Spleen (tissue), 13 donors: ENCODE measurements around the gene PPOX. TPM values are rescaled to one million over a fixed set of nuclear protein-coding genes. Genes with fewer than 3 reads are reported as not detected.

Experiments used
- DNase-seq: peaks from one replicate; pipeline ENCODE4 v3.0.0-alpha.2; 2020
- H3K27ac ChIP-seq, 8 donors: fragments of 200-600 bp; sonication (generic) in 7 of 8; 1 replicate in 4 of 8; 2 replicates in 4 of 8; pipeline versions ENCODE4 v1.5.0 to v1.8.0; 2016 to 2021; ENCODE audit warnings: inconsistent platforms in 4 of 8, mild to moderate bottlenecking in 4 of 8, moderate library complexity in 1 of 8
- H3K27me3 ChIP-seq, 7 donors: fragments of 200-600 bp; sonication (generic) in 6 of 7; replicated peaks in 1 of 7; 1 replicate in 4 of 7; 2 replicates in 3 of 7; pipeline versions ENCODE4 v1.5.0 to v1.8.0; 2016 to 2021; ENCODE audit warnings: inconsistent platforms in 3 of 7, mild to moderate bottlenecking in 1 of 7
- H3K36me3 ChIP-seq, 6 donors: fragments of 200-600 bp; sonication (generic) in 5 of 6; 1 replicate in 4 of 6; 2 replicates in 2 of 6; pipeline versions ENCODE4 v1.5.0 to v1.8.0; 2016 to 2021; ENCODE audit warnings: inconsistent platforms in 2 of 6
- H3K4me1 ChIP-seq, 6 donors: fragments of 200-600 bp; sonication (generic) in 5 of 6; 1 replicate in 3 of 6; 2 replicates in 3 of 6; pipeline versions ENCODE4 v1.5.0 to v1.8.0; 2016 to 2021; ENCODE audit warnings: inconsistent platforms in 3 of 6
- H3K4me3 ChIP-seq, 8 donors: fragments of 200-600 bp; sonication (generic) in 7 of 8; 1 replicate in 4 of 8; 2 replicates in 4 of 8; pipeline versions ENCODE4 v1.5.0 to v1.8.0; 2016 to 2021; ENCODE audit warnings: inconsistent platforms in 4 of 8, mild to moderate bottlenecking in 4 of 8, moderate library complexity in 2 of 8
- H3K9me3 ChIP-seq, 8 donors: fragments of 200-600 bp; sonication (generic) in 7 of 8; 1 replicate in 4 of 8; 2 replicates in 4 of 8; pipeline versions ENCODE4 v1.5.0 to v1.8.0; 2016 to 2021; ENCODE audit warnings: inconsistent platforms in 4 of 8
- POLR2A ChIP-seq, 3 donors: fragments of 450-650 bp; IDR thresholded peaks; one replicate each; pipeline ENCODE4 v1.5.1; 2017; ENCODE audit warnings: antibody characterized with exemption in 3 of 3, mild to moderate bottlenecking in 1 of 3
- POLR2AphosphoS5 ChIP-seq, 3 donors: sonication (generic); formaldehyde crosslinking; IDR thresholded peaks; one replicate each; pipeline ENCODE4 v1.5.1; 2017; ENCODE audit warnings: antibody characterized with exemption in 3 of 3
- WGBS, 5 donors: extraction: QIAGEN DNeasy Blood & Tissue Kit in 3 of 5; methylation state at CpG; one replicate each; pipeline versions ENCODE4 v1.1.5 to v1.1.7; 2013 to 2018; 5-methylcytosine and 5-hydroxymethylcytosine counted together
- intact Hi-C: fragments of 100-400 bp; cut with DNase I; formaldehyde crosslinking; loops from one replicate; pipeline ENCODE4 v1.15.0; 2023; ENCODE audit warnings: low total_unique reads
- long read RNA-seq, 2 donors: transcript quantifications; one replicate each; lab custom pipeline, GENCODE V29; 2026
- polyA plus RNA-seq, 3 donors: library from polyadenylated mRNA; stranded (reverse); fragments of 200-250 nt; gene quantifications; one replicate each; pipeline ENCODE4 v1.2.1, GENCODE V29; 2013
- total RNA-seq, 7 donors: library from RNA; depleted of rRNA in 3 of 7; stranded (reverse); fragments of >200 nt in 3 of 7; fragmentation: NEBNext Ultra II Directional in 4 of 7; extraction: Animal tissue kit (Norgen Biotek cat#: 25700) in 4 of 7; gene quantifications; one replicate each; pipeline versions ENCODE4 v1.1.0 to v1.2.1, GENCODE V29; 2016 to 2021
- TF ChIP-seq, protein P1 (sequence below), 11 experiments: fragments of 200-600 bp in 7 of 11; fragments of 450-650 bp in 4 of 11; sonication (generic) in 4 of 11; IDR thresholded peaks in 8 of 11; conservative IDR thresholded peaks in 3 of 11; 1 replicate in 7 of 11; 2 replicates in 4 of 11; pipeline versions ENCODE4 v1.4.0 to v1.8.0; 2016 to 2021; ENCODE audit warnings: antibody characterized with exemption in 11 of 11, inconsistent platforms in 4 of 11, mild to moderate bottlenecking in 1 of 11
- donor health status: healthy with polysubstance abuse.
- donor health status: DM: no; HTN: no; CAD: no; lungs with moderate emphysema.
- donor health status: DM: no; HTN: no; CAD: no.
- donor health status: Bipolar disorder and iron deficiency.
- donor health status: healthy.
- donor health status: DM: no; HTN: no; CAD: no.
- donor health status: DM: yes; HTN: yes; CAD: no.

PPOX gene
- total RNA-seq (10 to 100 TPM; 25.5 to 41.3 (median 35.6) TPM), polyA plus RNA-seq (10 to 100 TPM; 33.5 to 74.7 (median 44.5) TPM)
- long read RNA-seq, donor 1, partial matches to known transcripts, result 12 of 16 reads
- long read RNA-seq, donor 1, other reads (novel, unspliced or antisense), result 0 of 16 reads
- long read RNA-seq, donor 2, partial matches to known transcripts, result 8 of 30 reads
- long read RNA-seq, donor 2, other reads (novel, unspliced or antisense), result 18 of 30 reads

DNA sequence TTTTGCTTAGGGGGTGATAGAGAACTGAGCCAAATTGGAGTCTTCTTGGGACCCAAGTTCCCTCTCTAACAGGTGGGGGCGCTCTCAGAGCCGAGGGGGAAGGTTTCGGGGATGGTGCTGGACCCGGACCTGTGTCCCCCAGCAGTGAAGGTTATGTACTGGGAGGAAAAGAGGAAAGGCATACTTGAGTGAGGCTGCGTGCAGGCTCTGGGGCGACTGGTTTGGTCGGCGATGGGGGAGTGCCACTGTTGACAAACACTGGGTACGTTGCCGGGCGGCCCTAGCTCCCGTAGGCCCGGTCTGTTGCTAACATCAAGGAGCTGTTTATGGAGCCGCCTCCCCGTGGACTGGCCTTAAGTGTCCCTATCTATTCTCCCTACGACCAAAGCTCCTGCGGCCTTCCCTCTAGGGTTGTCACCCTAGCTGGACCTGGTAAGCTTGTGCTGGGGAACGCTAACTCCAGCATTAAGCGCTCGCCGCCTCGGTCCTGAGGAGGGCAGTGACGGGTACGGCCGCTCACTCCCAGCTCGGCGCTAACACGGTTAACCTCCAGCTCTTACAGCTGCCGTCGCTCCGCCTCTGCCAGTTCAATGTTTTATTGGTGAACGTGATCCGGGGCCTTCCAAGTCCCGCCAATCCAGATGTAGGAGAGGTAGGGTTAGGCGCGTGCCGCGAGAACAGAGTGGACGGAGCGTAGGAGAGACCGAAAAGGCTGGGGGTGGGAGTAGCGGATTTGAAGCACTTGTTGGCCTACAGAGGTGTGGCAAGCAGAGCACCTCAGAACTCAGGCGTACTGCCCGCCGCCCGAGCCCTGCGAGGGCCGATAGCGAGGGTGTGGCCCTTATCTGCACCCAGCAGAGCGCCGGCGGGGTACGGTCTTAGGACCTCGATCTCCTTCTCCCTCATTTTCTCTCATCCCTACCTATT, at the start of gene PPOX:
Gene PPOX (plus strand): TSS at position 685 of the 927 bp plus-strand sequence. CDS start 422 bp downstream, outside the sequence.
- H3K27ac ChIP-seq, result peak within 1 kb of the TSS; percentile 87 to 92 (median 88)
- peaks cover 15 to 59% (median 43%) of the 10 kb centered on the region in 6 donors for H3K4me1 ChIP-seq
- peak; percentile 98 for DNase-seq
- no peaks in the 10 kb centered on the region for H3K9me3 ChIP-seq
- TF ChIP-seq, protein P1, sequence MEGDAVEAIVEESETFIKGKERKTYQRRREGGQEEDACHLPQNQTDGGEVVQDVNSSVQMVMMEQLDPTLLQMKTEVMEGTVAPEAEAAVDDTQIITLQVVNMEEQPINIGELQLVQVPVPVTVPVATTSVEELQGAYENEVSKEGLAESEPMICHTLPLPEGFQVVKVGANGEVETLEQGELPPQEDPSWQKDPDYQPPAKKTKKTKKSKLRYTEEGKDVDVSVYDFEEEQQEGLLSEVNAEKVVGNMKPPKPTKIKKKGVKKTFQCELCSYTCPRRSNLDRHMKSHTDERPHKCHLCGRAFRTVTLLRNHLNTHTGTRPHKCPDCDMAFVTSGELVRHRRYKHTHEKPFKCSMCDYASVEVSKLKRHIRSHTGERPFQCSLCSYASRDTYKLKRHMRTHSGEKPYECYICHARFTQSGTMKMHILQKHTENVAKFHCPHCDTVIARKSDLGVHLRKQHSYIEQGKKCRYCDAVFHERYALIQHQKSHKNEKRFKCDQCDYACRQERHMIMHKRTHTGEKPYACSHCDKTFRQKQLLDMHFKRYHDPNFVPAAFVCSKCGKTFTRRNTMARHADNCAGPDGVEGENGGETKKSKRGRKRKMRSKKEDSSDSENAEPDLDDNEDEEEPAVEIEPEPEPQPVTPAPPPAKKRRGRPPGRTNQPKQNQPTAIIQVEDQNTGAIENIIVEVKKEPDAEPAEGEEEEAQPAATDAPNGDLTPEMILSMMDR (IDR thresholded peaks at IDR 0.05 in 8 of 11, conservative IDR thresholded peaks at IDR 0.05 in 3 of 11), result peak in 10 of 11 experiments; percentile 14 to 59 (median 46)
- peak in 1 of 3 donors; percentile 26 for TF ChIP-seq POLR2A (IDR thresholded peaks at IDR 0.05)
- peak; percentile 87 to 94 (median 89) for TF ChIP-seq POLR2AphosphoS5 (IDR thresholded peaks at IDR 0.05)
- intact Hi-C loops, result no loop called here
- 0 to 1% (median 0%) methylated on average over 33 to 54 of the region's 54 CpGs for WGBS, 5 donors
- H3K27me3 ChIP-seq, result no peaks in the 10 kb centered on the region
- peak within 1 kb of the TSS; percentile 44 to 95 (median 77) for H3K4me3 ChIP-seq
- peaks cover 0 to 68% (median 42%) of the 10 kb centered on the region in 6 donors for H3K36me3 ChIP-seq

DNA sequence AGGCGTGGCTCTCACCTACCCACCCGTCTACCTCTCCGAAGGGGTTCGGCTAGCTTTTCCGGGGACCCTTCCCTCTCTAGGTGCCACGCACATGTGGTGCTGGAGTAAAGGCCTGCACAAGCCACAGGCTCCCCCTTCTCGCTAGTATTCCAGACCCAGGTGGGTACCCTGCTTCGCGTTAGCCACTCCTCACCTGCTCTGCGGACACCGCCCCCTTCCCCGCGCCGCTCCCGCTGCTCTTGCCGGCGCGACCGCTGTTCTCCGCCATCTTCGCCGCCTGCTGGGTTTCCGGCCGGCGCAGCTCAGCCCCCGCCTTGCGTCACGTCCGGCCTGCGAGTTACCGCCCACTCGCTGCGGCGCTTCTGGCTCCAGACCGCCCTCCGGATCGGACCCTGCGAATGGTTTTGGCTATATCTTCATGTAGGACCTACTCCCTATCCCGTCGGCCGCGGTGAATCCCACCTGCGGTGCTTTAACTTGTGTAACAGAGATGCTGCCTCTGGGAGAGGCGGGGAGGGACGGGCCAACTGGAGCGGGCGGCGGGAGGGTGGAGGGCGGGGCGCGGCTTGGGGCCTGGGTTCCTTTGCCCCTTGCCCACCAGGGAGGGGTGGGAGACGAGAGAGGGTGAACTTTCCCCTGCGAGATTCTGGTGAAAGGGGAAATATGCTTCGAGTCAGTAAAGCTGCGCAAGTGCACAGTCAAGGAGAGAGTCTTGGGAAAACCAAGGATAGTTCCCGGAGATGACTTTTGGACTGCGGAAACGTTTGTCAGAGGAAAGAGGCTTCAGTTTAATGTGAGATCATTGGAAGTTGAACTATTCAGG, 48.3 kb upstream of the PPOX start, which contains the start of the genes NIT1 and PFDN2:
Gene NIT1 (plus strand): TSS at position 347 of the 823 bp plus-strand sequence. CDS start 72 bp downstream, at position 419.
Gene PFDN2 (minus strand): TSS at position 279 of the 823 bp plus-strand sequence. CDS start 11 bp downstream, at position 268.
- Histone ChIP-seq H3K36me3 (peaks cover 0 to 51% (median 28%) of the 10 kb centered on the region in 6 donors), H3K27ac (peak within 1 kb of the TSS; percentile 86 to 98 (median 94)), H3K27me3 (no peaks in the 10 kb centered on the region), H3K4me1 (peaks cover 47 to 94% (median 88%) of the 10 kb centered on the region in 6 donors), H3K4me3 (peak within 1 kb of the TSS; percentile 86 to 100 (median 98)), H3K9me3 (no peaks in the 10 kb centered on the region)
- peak; percentile 64 to 77 (median 65) for TF ChIP-seq POLR2A (IDR thresholded peaks at IDR 0.05)
- peak; percentile 98 to 100 (median 99) for TF ChIP-seq POLR2AphosphoS5 (IDR thresholded peaks at IDR 0.05)
- TF ChIP-seq, protein P1 (IDR thresholded peaks at IDR 0.05 in 8 of 11, conservative IDR thresholded peaks at IDR 0.05 in 3 of 11), result peak in 3 of 11 experiments; percentile 8 to 41 (median 16)
- intact Hi-C loops, result no loop called here
- peak; percentile 97 for DNase-seq
- WGBS, 5 donors, result 0 to 1% (median 0%) methylated on average over 45 to 58 of the region's 58 CpGs

DNA sequence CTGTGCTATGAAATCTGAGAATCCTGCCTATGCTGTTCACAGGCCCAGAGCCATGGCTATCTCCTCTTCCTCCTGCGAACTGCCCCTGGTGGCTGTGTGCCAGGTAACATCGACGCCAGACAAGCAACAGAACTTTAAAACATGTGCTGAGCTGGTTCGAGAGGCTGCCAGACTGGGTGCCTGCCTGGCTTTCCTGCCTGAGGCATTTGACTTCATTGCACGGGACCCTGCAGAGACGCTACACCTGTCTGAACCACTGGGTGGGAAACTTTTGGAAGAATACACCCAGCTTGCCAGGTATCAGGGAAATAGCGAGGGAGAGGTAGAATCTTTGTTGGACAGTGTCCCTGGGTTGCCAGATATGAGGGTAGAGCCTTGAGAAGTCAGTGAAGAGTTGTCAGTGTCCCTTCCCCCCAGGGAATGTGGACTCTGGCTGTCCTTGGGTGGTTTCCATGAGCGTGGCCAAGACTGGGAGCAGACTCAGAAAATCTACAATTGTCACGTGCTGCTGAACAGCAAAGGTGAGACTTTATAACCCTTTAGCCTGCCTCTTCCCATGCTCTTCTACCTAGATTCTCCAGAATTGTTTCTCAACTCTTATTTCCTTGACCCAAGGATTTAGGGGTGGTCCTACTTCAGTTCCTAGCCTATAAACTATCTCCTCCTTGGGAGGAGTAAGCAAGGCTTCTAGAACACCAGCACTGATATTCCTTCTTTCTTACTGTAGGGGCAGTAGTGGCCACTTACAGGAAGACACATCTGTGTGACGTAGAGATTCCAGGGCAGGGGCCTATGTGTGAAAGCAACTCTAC, 46.9 kb upstream of the PPOX start:
- DNase-seq, result no peak
- H3K9me3 ChIP-seq, result no peaks in the 10 kb centered on the region
- no peaks in the 10 kb centered on the region for H3K27me3 ChIP-seq
- H3K4me1 ChIP-seq, result peaks cover 36 to 94% (median 75%) of the 10 kb centered on the region in 6 donors
- peak overlapping the region in 4 of 8 donors; percentile 86 to 99 (median 97) for H3K4me3 ChIP-seq
- H3K36me3 ChIP-seq, result peaks cover 0 to 64% (median 42%) of the 10 kb centered on the region in 6 donors
- TF ChIP-seq POLR2AphosphoS5 (IDR thresholded peaks at IDR 0.05) (peak in 2 of 3 donors; percentile 43 to 52), POLR2A (IDR thresholded peaks at IDR 0.05) (no peak)
- TF ChIP-seq, protein P1 (IDR thresholded peaks at IDR 0.05 in 8 of 11, conservative IDR thresholded peaks at IDR 0.05 in 3 of 11), result peak in 8 of 11 experiments; percentile 5 to 47 (median 40)
- WGBS, 5 donors, result 52 to 65% (median 56%) methylated on average over 9 to 10 of the region's 10 CpGs
- peak overlapping the region; percentile 42 to 98 (median 94) for H3K27ac ChIP-seq
- intact Hi-C loops, result no loop called here
